ENCODE results near the gene TMEM238. TPM values are rescaled to one million over a fixed set of nuclear protein-coding genes. Genes with fewer than 3 reads are reported as not detected.

The TMEM238 gene
- total and polyA plus RNA-seq, 9 of the 15 experiments (the other 6 are each of a cell fraction or from before 2014, with no cell fraction given): 0.18 to 5.1 (median 1.3) TPM; not detected in 4

- in situ Hi-C loops (cut with MboI): no loop called here
- no peaks in the 10 kb centered on the region for H3K36me3 ChIP-seq (ENCODE audit: control insufficient read depth, insufficient read depth, low read length)
- no peak for ATAC-seq
- no peak for DNase-seq (ENCODE audit: extremely low read depth in 1 of 4, low spot score in 3 of 4)
- peaks cover 11% of the 10 kb centered on the region in 2 experiments; a peak in 4 of 5 replicates for H3K27me3 ChIP-seq (ENCODE audit: control insufficient read depth in 2 of 2, insufficient read depth in 2 of 2, low read length in 2 of 2)
- H3K4me2 ChIP-seq (ENCODE audit: insufficient read depth, low read length): peak within 1 kb of the TSS; percentile 39; the same call in 1 of the 2 replicates
- peak; percentile 35 for FAIRE-seq
- no TSS peak for BruUV-seq (replicated peaks)
- 0 out of 2 replicates have a peak, but pooled peaks cover 3% of the 10 kb centered on the region for H4K20me1 ChIP-seq (replicated peaks; ENCODE audit: control insufficient read depth, insufficient read depth, low read length)
- peak within 1 kb of the TSS; percentile 19; the same call in 1 of the 2 replicates for H3K4me3 ChIP-seq
- H3K9me3 ChIP-seq (replicated peaks; ENCODE audit: control insufficient read depth, insufficient read depth, low read depth, low read length): no peaks in the 10 kb centered on the region
- intact Hi-C loops (cut with micrococcal nuclease): no loop called here
- H3K9me1 ChIP-seq (ENCODE audit: control insufficient read depth, insufficient read depth, low read length): no peaks in the 10 kb centered on the region
- H3K27ac ChIP-seq (ENCODE audit: extremely low read depth, low read depth, low read length): no peak within 1 kb of the TSS
- peaks cover 2 to 61% of the 10 kb centered on the region in 2 experiments; a peak in 4 of 5 replicates for H3K4me1 ChIP-seq (replicated peaks in 1 of 2; ENCODE audit: control insufficient read depth in 2 of 2, insufficient read depth in 2 of 2, low read length in 2 of 2)
- no peaks in the 10 kb centered on the region for H3K79me2 ChIP-seq (ENCODE audit: control insufficient read depth, insufficient read depth, low read length)
- WGBS (ENCODE audit: insufficient coverage, low coverage, missing lambda C conversion rate): 27% methylated on average over 8 of the region's 32 CpGs
- ChIA-PET CTCF (ENCODE audit: low intra/inter-chr PET ratio) (no interaction called here), POLR2A (interaction anchor here (0.9 to 2.6 kb wide), 3 partner anchors 10 to 14 kb away, joined by 3 to 12 read pairs (median 4); partner anchors contain the start of gene TMEM238)
- TF ChIP-seq OTX1 (CRISPR knock-in tag; IDR thresholded peaks at IDR 0.05) (0 out of 2 replicates have a peak, but pooled peaks have one; percentile 12), ZNF696 (CRISPR knock-in tag; conservative IDR thresholded peaks at IDR 0.05) (no peak)
- peak within 1 kb of the TSS; percentile 63; the same call in 1 of the 2 replicates for H2AFZ ChIP-seq (ENCODE audit: low read depth, low read length)
- peak within 1 kb of the TSS in 1 of 2 experiments; percentile 81; a peak in 2 of 4 replicates for H3K9ac ChIP-seq (ENCODE audit: insufficient read depth in 1 of 2, low read depth in 2 of 2, low read length in 2 of 2)
Measured at GRCh38 chr19:55370305-55370988, 13.6 kb downstream of the TMEM238 start, which contains the start of gene IL11. Gene IL11, minus strand, starts transcription at chr19:55370463. Its CDS starts 153 bp downstream, at chr19:55370310.

Measured in K562 (cell line).